GM18951 (cell line): ENCODE measurements around the gene PEA15.

Experiments used
- POLR2A ChIP-seq: IDR thresholded peaks from 4 replicates; pipeline ENCODE4 v1.6.1; 2011; ENCODE audit warnings: mild to moderate bottlenecking; ENCODE audit not compliant: insufficient read length, insufficient read depth; ENCODE audit errors: extremely low read depth
- in situ Hi-C: fragments of 300-500 bp; cut with MboI; formaldehyde crosslinking; loops from one replicate; pipeline ENCODE4 v1.12.0; 2022; ENCODE audit warnings: low sequenced_read_pairs, mixed read lengths, inconsistent platforms; ENCODE audit not compliant: unreplicated experiment

Gene PEA15

DNA sequence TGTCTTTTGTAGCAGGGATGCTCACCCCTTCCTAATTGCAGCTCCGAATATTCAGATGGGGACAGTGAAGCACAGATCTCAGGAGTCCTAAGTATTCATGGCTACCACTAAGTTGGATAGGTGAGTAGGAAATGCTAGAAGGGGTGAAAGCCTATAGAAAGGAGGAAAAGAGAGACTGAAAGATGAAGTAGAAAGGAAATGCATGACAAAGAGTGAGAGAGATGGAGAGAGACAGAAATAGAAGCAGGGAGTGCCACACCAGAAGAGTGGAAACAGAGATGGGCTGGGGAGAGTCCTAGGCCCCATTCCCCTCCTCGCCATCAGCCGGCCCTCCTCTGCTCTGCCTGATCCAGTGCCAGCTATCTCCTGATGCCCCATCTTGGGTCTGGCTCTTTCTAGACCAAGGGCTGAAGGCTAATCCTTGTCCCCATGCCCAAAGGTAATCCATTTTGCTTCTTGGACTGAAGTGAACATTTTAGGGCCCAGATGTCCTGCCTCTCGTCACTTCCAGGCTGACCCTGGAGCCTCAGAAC lies 2.0 kb downstream of the PEA15 start:
- in situ Hi-C loops: no loop called here

DNA sequence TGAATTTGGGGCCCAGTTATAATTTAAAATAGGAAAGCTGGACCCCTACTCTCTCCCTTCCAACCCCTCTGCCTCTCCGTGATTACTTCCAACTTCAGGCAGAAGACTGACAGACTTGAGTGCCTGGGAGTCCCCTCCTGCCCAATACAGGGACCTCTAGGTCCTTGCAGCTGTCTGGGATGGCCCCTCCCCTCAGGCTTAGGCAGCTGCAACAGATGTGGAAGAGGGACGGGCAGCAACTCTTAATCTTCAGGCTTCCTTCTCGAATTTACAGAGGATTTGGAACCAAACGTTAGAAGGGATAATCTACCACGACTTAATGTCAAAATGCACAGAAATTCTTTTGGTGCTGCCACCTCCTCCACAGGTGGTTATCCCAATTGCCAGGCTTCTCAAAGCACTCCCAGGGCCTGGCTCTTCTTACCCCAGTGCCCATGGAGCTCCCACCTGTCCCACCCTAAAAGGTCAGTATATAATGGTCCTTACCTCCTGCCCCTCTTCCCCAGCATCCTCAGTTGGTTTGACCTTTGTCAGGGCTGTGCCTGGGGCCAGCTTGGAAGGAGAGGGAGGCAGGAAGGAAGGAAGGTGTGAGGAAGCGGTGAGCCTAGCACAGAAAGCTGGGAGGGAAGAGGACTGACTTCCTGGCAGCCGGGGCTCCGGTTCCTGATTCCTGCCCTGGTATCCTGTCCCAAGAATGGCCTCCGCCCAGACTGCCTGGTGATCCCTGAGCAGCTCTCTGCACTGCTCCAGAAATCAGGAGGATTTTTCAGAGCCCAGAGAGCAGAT lies 2.8 kb downstream of the PEA15 start:
- in situ Hi-C loops: no loop called here
- TF ChIP-seq POLR2A: no peak

More for the DNA sequence above, 2.0 kb downstream of the PEA15 start:
- TF ChIP-seq POLR2A: no peak

DNA sequence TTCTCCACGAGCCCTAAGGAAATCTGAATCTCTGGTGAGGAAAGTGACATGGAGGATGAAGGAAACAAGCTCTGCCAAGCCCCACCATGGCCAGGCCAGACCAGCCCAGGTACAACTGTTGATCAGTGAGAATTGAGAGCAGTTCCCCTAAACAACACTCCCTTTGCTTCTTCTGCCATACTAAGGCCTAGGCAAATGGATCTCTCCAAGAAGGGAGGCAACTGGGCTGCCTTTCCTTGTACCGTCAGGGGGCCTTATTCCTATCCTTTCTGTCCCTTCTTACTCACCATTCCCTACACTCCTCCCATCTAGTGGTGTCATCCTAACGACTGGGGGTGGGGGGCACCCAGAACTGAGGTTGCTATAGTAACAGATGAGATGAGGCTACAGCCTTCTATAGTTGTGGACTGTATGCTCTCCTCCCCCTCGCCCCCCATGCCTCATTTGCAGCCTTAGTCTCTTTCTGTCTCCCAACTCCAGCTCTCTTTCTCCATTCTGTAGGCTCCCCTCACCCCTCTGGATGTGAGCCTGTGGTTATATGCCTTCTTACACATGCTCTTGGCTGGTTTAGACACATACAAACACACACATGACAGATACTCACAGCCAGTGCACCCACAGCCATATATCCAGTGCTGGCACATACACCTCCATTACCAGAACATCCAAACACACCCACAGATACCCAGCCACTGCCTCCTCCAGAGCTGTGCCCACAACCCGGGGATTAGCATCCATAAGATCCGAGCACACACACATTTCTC lies 3.6 kb downstream of the PEA15 start:
- in situ Hi-C loops: no loop called here
- no peak for TF ChIP-seq POLR2A

DNA sequence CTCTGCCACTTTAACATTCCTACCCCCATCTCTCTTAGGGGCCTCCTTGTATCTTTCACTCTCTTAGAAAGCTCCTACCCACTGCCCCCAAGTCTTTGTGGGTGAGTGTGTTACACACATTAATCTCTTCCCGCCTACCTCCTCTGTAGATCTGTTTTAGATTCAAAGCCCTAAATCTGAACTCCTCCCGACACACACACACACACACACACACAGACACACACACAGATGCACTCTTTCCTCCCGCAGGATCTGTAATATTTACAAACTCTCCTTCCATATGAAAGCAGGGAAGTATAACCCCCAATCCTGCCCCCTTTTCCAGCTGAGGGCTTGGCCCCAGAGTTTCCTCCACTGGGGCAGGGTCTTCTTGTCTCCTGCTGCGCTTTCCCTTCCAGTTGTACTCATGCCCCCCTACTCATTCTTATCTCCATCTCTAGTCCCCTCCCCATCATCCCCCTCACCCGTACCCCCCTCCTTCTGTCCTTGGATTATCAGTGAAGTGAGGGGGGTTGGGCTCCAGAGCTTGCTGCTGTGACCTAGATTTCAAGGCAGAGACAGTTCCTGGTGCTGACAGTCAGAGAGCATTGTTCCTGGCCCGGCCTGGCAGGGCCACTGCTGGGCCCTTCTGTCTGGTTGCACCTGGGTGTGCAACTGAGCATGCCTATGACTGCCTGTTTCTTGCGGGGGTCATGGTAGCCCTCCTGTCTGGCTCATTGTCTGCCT lies 4.3 kb downstream of the PEA15 start:
- in situ Hi-C loops: no loop called here
- no peak for TF ChIP-seq POLR2A

DNA sequence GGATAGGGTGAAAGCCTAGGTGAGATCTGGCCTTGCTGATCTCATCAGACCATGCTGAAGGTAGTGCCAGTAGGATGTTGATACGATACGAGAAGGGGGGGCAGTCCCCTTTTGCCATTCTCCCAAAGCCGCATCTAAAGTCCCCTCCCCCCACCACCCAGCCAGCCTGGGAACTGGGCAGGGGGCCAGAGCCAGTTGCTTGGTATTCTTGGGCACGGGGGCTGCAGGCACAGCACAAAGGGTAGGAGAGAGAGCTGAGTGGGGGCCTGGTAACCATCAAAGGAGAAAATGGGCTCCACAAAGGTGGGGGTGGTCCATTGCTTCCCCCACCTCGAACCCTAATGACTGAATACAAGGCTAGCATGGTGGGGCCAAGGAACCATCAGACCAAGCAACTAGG lies 5.4 kb downstream of the PEA15 start:
- no peak for TF ChIP-seq POLR2A
- in situ Hi-C loops: no loop called here

DNA sequence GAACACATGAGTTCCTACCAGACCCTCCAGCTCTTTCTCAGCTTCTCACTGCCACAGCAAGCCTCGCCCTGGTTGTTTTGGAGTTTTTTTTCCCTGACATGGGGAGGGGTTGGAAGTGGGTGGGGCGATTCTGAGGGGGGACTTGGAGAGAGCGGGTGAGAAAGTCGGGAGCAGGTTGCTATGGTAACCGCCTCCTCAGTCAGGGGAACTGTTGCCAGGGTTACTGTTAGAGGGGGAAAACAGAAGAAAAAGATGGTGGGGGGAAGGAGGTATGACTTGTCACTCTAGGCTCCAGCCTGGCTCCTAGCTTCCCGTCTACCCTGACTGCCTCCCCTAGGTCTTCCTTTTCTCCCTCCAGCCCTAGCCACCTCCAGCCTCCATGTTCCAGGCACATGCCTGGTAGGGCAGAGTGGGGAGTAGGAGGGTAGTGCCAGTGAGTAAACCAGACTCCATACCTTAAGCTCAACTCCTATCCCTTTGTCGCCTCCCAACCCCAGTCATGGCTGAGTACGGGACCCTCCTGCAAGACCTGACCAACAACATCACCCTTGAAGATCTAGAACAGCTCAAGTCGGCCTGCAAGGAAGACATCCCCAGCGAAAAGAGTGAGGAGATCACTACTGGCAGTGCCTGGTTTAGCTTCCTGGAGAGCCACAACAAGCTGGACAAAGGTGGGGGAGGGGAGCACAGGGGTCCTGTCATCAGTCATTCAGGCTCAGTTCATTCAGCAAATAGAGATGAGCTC lies 6.0 kb downstream of the PEA15 start:
- TF ChIP-seq POLR2A: no peak
- in situ Hi-C loops: no loop called here

DNA sequence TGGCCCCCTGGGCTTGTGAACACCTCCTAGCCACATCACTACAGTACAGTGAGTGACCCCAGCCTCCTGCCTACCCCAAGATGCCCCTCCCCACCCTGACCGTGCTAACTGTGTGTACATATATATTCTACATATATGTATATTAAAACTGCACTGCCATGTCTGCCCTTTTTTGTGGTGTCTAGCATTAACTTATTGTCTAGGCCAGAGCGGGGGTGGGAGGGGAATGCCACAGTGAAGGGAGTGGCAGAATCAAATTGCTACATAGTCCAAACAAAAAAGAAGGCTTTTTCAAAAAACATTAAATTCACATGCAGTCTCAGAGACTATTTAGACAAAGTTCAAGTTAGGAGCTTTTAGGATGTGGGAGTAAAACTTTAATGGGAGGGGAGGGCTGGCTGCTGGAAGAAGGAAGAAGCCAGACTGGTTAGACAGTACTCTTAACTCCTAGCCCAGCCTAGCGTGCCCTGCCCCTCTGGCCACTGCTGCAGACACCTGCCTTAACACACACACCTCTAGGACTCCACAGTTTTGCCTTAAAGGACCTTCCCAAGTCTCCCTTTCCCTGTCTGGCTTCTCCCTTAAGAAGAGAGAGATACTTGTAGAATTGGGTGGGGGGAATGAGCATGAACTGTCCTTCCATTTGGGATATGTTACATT lies 9.4 kb downstream of the PEA15 start:
- TF ChIP-seq POLR2A: no peak
- in situ Hi-C loops: no loop called here

GRCh38 chr1:160216301-160216700 lies 11.1 kb downstream of the PEA15 start:
- in situ Hi-C loops: no loop called here
- no peak for TF ChIP-seq POLR2A

GRCh38 chr1:160217481-160218051 lies 12.4 kb downstream of the PEA15 start:
- no peak for TF ChIP-seq POLR2A
- in situ Hi-C loops: no loop called here

DNA sequence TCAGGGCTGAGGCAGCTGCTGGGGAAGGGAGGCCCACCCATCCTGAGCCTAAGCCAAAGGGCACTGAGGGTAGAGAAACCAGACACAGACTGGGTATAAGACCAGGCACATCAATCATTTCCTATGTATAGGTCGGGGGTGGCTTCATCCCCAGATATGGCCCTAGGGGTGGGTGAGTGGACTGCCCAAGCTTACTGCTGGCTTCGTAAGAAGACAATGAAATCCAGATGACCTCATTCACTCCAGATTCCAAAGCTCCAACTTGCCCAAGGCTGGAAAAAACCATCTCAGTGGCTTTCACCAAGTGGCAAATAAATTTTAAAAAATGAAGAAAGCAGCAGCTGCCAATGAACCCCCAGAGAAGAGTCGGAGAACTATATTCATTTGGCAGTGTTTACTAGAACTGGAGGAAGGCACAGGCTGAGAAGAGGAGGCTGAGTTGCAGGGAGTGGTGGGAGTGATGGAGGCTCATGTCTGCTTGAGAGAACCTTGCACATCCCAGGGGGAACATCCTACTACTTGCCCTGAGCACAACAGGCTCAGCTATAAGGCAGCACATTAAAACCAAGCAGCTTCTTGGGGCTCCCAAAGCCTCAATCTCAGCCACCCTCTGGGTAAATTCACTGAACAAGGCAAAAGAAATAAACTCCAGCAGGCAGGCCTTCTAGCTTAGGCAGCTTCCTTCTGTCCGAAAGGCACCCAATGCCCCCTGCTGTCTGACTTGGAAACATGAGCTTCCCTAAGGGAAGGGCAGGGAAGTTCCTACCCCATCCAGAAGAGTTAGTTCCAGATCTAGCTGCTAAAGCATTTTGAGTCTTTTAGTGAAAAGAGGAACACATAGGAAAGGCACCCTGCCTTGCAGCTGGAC lies 14.1 kb downstream of the PEA15 start:
- no peak for TF ChIP-seq POLR2A
- in situ Hi-C loops: no loop called here

DNA sequence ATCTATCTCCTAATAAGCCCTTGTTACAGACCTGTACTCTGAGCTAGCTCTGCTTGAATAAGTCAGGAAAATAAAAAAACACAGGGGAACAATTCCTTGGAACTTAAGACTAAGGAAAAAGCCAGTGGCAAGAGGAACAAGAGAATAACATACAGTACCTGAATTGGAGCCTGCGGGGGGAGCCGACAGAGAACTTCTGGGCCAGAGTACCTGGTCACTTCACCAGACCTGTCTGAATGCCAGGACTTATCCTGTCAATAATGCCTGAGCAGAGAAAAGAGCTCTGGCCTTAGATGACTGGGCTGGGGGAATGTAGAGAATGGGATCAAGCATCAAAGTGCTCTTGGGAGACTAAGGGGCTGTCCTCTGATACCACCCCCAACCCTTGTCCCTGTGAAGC lies 15.1 kb downstream of the PEA15 start:
- TF ChIP-seq POLR2A: no peak
- in situ Hi-C loops: no loop called here
